GM19452 (cell line): ENCODE measurements around the gene COL4A6.

Source experiments
- ATAC-seq: cut with Tn5 transposase; IDR thresholded peaks from one replicate; pipeline ENCODE4 v1.9.1; 2021; ENCODE audit not compliant: unreplicated experiment

Gene COL4A6

DNA sequence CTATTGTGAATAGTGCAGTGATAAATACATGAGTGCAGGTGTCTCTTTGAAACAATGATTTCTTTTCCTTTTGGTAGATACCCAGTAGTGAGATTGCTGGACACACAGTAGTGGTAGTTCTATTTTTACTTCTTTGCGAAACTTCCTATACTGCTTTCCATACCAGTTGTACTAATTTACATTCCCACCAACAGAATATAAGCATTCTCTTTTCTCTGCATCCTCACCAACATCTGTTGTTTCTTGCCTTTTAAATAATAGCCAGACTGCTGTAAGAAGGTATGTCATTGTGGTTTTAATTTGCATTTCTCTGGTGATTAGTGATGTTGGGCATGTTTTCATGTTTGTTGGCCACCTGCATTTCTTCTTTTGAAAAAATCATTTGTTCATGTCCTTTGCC, 105.9 kb downstream of the COL4A6 start:
- ATAC-seq = peak; percentile 71

DNA sequence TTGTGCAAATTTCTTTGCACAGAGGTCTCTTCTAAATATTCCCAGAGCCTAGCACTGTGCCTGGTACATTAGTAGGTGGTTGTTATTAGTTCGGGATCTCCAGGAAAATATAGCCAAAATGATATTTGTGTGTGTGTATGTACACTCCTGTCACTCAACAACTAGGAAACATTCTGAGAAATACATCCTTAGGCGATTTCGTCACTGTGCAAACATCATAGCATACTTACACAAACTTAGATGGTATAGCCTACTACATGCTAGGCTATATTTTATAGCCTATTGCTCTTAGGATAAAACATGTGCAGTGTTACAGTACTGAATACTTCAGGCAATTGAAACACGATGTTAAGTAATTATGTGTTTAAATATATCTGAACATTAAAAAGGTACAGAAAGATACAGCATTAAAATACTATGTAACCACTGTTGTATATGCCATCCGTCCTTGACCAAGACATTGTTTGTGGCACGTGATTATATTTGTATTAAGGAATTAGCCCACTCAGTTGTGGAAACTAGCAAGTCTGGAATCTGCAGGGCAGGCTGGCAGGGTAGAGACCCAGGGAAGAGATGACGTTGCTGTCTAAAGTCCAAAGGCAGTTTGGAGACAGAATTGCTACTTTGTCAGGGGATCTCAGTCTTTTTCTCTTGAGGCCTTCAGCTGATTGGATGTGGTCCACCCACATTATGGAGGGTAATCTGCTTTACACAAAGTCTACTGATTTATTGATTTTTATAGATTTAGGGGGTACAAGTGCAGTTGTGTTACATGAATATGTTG, 106.9 kb downstream of the COL4A6 start:
- no peak for ATAC-seq

DNA sequence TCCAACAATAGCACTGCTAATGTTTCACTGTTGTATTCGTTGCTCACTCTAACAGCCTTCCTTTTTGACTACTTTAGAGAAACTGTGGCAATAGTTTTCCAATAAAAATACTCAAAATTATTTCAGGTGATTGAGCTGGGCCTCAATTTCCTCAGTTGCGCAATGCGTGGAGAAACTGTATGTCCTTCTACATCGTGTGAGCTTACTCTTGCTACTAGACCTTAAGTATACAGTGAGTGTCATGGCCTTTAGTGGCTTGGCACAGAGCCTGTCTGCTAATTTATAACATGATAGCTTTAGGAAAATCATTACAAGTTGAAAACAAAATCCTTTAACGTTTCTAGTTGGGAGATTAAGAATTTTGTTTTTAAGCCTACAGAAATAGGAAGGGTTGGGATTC, 114.5 kb downstream of the COL4A6 start:
- ATAC-seq = no peak

DNA sequence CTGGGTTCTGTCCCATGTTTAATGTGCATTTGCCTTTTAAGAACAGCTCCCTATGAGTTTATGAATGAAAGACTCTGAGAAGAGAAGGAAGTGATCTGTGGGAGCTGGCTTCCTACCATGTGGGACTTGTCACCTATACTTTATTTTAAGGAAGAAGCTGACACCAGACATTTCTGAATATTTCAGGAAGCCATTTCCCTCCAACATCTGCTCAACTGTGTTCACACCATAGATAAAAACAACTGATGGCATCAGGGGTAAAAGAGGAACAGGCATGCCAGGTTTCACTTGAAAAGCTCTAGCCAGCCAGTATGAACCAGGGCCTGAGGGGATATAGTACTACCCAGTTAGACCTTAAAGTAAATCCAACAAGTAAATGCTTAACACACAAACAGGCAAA, 116.0 kb downstream of the COL4A6 start:
- no peak for ATAC-seq

DNA sequence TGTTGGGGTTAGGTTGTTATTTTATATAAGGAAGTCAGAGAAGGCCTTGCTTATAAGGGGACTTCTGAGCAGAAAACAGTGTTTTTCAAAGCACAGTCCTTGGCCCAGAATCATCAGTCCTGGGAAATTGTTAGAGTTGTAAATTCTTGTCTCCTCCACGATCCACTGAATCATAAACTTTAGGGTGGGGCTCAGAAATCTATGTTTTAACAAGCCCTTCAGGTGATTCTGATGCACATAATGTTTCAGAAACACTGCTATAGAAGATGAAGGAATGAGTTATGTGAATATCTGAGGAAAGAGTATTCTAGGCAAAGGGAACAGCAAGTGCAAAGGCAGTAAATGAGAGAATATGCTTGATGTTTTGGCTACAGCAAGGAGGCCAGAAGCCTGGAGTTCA, 121.8 kb downstream of the COL4A6 start:
- no peak for ATAC-seq

DNA sequence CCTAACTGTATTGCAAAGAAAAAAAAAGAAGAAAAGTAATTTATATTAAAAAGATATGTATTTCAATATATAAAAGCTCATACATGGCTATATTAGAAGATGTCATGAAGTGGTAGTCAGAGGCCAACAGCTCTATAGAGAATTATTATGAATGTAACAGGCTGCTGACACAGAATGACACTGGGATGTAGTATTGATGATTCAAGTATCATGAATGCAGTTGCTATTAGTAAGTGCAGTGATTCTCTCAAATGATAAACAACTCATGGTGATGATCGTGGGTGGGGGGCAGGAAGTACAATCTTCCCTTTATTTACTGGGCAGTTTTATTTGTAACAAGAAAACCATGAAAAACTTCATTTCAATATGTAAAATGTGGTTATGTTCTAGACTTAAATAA, 124.6 kb downstream of the COL4A6 start:
- no peak for ATAC-seq

- no peak for ATAC-seq
Measured at GRCh38 chrX:108312957-108313356, 125.3 kb downstream of the COL4A6 start.

- ATAC-seq = no peak
Measured at GRCh38 chrX:108312011-108312410, 126.2 kb downstream of the COL4A6 start.

- ATAC-seq = no peak
Measured at GRCh38 chrX:108310506-108310905, 127.7 kb downstream of the COL4A6 start.

DNA sequence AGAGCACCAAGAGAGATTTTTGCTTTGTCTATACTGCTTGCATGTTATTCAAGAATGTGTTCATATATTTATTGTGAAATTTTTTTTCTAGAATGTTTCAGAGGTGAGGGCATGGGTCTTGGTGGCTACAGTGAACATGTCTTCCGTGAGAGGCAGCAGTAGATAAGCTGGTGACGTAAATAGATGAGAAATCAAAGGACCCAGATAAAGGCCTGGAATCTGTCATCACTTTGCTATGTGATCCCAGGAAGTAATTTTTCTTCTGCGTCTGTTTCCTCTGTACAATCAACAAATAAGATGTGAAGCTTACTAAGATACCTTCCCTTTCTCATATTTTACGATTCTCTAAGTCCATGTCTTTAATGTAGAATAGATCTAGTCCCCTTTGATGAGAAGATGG, 129.1 kb downstream of the COL4A6 start:
- ATAC-seq = no peak

GRCh38 chrX:108307132-108308085, 130.8 kb downstream of the COL4A6 start:
- ATAC-seq = no peak

DNA sequence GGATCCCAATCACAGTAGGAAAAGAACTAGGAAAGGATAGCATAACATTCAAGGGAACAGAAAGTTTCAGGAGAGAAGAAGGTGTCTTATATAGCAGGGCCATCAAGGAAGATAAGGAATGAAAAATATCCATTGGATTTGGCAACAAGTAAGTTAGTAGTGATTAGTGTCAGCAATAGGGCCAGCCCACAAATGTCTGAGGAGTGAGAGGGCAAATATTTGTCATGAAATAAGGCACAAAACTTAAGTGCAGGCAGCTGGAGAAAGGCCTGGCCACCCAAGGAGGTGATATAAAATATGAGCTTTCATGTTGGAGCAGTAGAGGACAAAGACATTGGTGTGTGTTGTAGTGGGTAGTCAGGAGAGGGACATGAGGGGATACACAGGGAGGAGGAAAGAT, 132.1 kb downstream of the COL4A6 start:
- ATAC-seq = no peak

DNA sequence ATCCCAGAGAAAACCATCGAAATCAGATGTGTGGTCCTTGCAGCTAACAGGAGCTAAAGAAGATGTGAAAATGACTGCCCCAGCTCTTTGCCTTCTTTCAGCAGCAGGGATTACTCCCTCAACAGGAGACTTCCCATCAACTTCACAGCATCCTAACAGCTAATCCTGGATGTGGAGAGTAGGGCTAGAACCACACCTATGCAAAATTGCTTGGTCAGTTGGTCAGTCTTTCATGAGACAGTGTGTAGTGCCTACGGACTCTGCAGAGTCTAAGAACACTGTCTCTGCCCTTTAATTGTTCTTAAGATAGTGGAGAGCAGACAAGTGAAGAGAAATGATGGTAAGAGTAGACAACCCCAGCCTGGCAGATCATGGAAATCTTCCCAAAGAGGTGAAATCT, 133.5 kb downstream of the COL4A6 start:
- no peak for ATAC-seq

- no peak for ATAC-seq
Measured at GRCh38 chrX:108304210-108304609, 134.0 kb downstream of the COL4A6 start.

- ATAC-seq = no peak
Measured at GRCh38 chrX:108303682-108304081, 134.5 kb downstream of the COL4A6 start.

DNA sequence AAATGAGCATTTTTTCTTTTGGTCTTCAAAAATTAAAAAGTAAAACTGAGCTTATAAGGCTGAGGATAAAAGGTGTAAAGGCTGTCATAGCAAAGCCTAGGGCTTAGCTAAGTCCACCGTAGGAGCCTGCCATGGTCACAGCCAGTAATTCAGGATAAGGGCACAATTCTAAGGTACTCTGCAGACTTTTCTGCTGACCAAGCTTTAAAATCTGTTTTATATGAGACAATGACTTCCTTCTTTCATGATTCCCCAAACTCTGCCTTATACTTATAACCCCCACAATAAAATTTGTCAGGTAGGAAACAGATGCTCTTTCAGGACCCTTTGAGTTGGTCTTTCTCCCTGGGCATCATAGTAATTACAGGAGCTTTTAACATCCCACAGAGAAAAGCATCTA, 138.5 kb downstream of the COL4A6 start:
- peak; percentile 17 for ATAC-seq

DNA sequence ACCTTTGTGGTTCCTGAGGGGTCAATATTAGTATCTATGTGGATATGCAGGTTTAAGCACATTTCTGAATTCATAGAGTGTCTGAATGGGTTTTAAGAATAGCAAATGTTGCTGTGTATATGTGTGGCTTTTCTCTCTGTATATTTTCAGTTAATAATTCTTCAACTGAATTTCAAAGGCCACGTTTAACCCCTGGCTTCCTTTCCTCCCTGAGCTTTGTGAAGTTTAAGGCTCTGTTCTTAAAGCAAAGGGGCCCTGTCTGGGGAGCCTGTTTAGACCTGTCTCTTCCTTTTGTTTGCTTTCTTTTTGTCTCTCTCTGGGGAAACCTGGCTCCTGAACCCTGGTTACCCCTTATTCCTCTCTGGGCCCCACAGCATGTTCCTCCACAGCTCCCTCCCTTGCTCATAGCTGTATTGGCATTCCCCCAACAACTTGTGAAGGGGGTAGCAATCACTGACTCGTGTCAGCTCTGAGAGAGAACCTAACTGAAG, 139.1 kb downstream of the COL4A6 start:
- ATAC-seq = peak; percentile 63

DNA sequence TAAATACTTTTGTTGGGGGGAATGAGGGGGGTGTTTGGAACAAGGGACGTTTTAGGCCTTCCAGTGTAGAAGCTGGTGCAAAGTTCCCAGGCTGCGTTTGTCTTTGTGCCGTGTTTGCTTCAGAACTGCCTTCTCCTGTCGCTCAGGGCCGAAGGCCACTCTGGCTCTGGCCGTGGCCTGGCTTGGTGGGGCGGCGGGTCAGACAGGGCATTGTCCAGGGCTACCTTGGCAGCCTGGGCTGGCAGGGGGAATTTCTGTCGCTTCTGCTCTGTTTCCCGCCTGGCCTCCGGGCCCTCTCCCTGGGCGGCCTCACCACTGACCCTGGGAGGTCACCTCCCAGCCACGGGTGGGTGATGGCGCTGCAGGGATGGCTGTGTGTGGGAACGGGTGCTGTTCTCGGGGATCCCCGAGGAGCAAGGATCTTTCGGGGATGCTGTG, 140.0 kb downstream of the COL4A6 start:
- no peak for ATAC-seq

GRCh38 chrX:108297290-108297689, 140.9 kb downstream of the COL4A6 start:
- ATAC-seq = no peak

GRCh38 chrX:108292053-108292452, 146.2 kb downstream of the COL4A6 start:
- no peak for ATAC-seq

DNA sequence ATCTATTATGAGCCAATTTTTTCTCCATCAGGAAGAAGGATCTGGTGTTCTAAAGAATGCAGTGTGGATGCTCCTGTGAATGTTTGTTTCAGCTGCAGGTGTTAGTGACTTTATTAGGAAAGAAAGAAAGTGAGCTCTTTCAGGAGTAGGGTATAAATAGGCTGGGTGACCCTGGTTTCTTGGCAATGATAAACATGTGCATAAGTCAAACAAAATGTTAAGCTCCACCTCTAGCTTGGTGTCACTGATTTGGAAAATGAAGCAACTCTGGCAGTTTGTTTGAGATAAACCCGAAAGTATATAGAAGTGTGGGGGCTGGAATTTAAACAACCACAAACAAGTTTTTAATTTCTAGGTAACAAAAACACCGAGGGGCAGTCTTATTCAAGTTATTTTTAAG, 152.3 kb downstream of the COL4A6 start:
- ATAC-seq = no peak

DNA sequence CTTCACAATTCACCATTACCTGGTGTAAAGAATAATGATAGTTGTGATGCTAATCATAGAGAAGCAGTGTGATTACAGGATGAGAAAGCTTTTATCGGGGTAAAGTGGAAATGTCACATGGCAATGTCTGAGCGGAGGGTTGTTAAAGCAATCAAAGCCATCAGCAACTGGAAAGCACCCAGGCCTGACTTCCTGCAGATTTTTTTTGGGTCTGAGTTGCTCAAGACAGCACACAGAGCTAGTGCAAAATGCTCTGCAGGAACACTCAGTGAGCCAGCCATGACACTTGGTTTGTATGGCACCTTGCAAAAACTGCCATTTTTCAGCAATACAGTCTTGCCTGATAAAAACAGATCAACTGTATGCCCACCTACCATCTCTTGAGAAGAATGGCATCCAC, 152.9 kb downstream of the COL4A6 start:
- ATAC-seq = no peak
